Sciatic nerve (tissue), 2 donors: ENCODE data around the gene TST. TPM values are rescaled to one million over a fixed set of nuclear protein-coding genes. Genes with fewer than 3 reads are reported as not detected.

ENCODE experiments used
- ATAC-seq: fragments of 200-7000 bp; cut with Tn5 transposase; one replicate; pipeline ENCODE4 v1.9.1; 2020; ENCODE audit warnings: mild to moderate bottlenecking, moderate library complexity
- DNase-seq: peaks from one replicate; pipeline ENCODE4 v3.0.0-alpha.2; 2020; ENCODE audit warnings: low spot score
- intact Hi-C: fragments of 100-400 bp; cut with DNase I; formaldehyde crosslinking; loops from one replicate; pipeline ENCODE4 v1.14.2; 2022
- total RNA-seq: library from RNA; stranded (reverse); fragmentation: NEBNext Ultra II Directional; extraction: Animal tissue kit (Norgen Biotek cat#: 25700); gene quantifications from one replicate; pipeline ENCODE4 v1.2.1, GENCODE V29; 2021
- donor health status: DM: no; HTN: no; CAD: no.
- donor health status: DM: no; HTN: no; CAD: no.

TST gene
- total RNA-seq, 1 donor from 2014 or later = 20.6 TPM

- no peak for ATAC-seq
- no peak for DNase-seq
- intact Hi-C loops = no loop called here
Observed at GRCh38 chr22:36966851-36967540, 52.3 kb downstream of the TST start.

DNA sequence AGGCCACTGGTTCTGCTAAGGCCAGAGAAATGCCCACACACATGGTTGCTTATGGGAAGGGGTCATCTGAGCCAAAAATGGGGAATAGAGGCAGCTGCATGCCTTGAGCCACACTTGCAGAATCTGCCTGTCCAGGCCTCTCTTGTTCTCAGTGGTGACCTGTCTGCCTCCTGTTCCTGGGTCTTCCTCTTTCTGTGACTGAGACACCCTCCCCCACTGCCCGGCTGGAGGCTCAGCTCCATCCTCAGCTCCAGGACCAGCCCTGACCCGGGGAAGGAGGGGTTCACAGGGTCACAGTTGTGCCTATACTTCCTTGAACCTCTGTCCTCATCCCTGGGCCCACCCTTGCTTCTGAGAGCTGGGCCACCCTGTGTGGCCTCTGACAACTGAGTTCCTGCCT lies 53.6 kb downstream of the TST start:
- no peak for ATAC-seq
- intact Hi-C loops = no loop called here

GRCh38 chr22:36964106-36964505 lies 55.1 kb downstream of the TST start:
- ATAC-seq = no peak
- intact Hi-C loops = no loop called here
- no peak for DNase-seq

More for the DNA sequence above, 53.6 kb downstream of the TST start:
- no peak for DNase-seq

- DNase-seq (no peak), ATAC-seq (no peak)
- intact Hi-C loops = no loop called here
Observed at GRCh38 chr22:36963302-36963701, 55.9 kb downstream of the TST start.

- no peak for ATAC-seq
- intact Hi-C loops = no loop called here
Observed at GRCh38 chr22:36961626-36962025, 57.6 kb downstream of the TST start.

More at GRCh38 chr22:36961626-36962025, 57.6 kb downstream of the TST start:
- DNase-seq = no peak

Other genes with a start within 250 kb of the TST start
- gene IFT27, start 243.3 kb downstream of the TST start, total RNA-seq = 23.9 TPM
- gene PVALB, start 202.4 kb downstream of the TST start, total RNA-seq = not detected
- 30.4 TPM for gene NCF4, start 158.4 kb downstream of the TST start, total RNA-seq
- 10.1 TPM for gene CSF2RB, start 105.8 kb downstream of the TST start, total RNA-seq
- gene MPST, start 295 bp upstream of the TST start, total RNA-seq = 36.4 TPM
- 17.5 TPM for gene KCTD17, start 32.3 kb upstream of the TST start, total RNA-seq
- not detected for gene TMPRSS6, start 90.3 kb upstream of the TST start, total RNA-seq
- gene IL2RB, start 130.5 kb upstream of the TST start, total RNA-seq = 3.7 TPM
- gene C1QTNF6, start 168.8 kb upstream of the TST start, total RNA-seq = 7.8 TPM
- gene SSTR3, start 193.0 kb upstream of the TST start, total RNA-seq = not detected
- 18.9 TPM for gene RAC2, start 224.8 kb upstream of the TST start, total RNA-seq